Bronchial epithelial cell (primary cell): Measurements from ENCODE around the gene SLC30A3. TPM values are rescaled to one million over a fixed set of nuclear protein-coding genes. Genes with fewer than 3 reads are reported as not detected.
"Not testable (repeated sequence)": the region's sequence is repeated elsewhere in the genome, so short reads cannot be mapped to it uniquely, and the experiment has no call there.

Experiments used
- DNase-seq: peaks from one replicate; pipeline ENCODE4 v3.0.0-alpha.2; 2010; ENCODE audit warnings: low read depth
- FAIRE-seq: peaks from 2 replicates; lab custom pipeline; 2011; peaks lifted over from hg19 to GRCh38; lab: Jason Lieb, UNC
- H3K27me3 ChIP-seq: 2 replicates; pipeline ENCODE4 v1.5.1; 2011; ENCODE audit warnings: low read length; ENCODE audit not compliant: control insufficient read depth, insufficient read depth
- H3K36me3 ChIP-seq: 2 replicates; pipeline ENCODE4 v1.5.1; 2011; ENCODE audit warnings: low read length; ENCODE audit not compliant: control insufficient read depth, insufficient read depth
- H3K4me3 ChIP-seq: 2 replicates; pipeline ENCODE4 v1.5.1; 2011; ENCODE audit warnings: mild to moderate bottlenecking, low read depth, low read length, control low read depth
- total RNA-seq: library from RNA; depleted of rRNA; stranded (reverse); fragments of >200 nt; gene quantifications from 2 replicates; pipeline ENCODE4 v1.2.1, GENCODE V29; 2014
- TF ChIP-seq, protein P1 (sequence below): IDR thresholded peaks from 2 replicates; pipeline ENCODE4 v1.5.1; 2011; ENCODE audit warnings: mild to moderate bottlenecking, moderate library complexity, low read length, control low read depth, inconsistent platforms; ENCODE audit not compliant: insufficient read depth, severe bottlenecking

SLC30A3 gene
- total RNA-seq, 1 donor from 2014 or later, result not detected

DNA sequence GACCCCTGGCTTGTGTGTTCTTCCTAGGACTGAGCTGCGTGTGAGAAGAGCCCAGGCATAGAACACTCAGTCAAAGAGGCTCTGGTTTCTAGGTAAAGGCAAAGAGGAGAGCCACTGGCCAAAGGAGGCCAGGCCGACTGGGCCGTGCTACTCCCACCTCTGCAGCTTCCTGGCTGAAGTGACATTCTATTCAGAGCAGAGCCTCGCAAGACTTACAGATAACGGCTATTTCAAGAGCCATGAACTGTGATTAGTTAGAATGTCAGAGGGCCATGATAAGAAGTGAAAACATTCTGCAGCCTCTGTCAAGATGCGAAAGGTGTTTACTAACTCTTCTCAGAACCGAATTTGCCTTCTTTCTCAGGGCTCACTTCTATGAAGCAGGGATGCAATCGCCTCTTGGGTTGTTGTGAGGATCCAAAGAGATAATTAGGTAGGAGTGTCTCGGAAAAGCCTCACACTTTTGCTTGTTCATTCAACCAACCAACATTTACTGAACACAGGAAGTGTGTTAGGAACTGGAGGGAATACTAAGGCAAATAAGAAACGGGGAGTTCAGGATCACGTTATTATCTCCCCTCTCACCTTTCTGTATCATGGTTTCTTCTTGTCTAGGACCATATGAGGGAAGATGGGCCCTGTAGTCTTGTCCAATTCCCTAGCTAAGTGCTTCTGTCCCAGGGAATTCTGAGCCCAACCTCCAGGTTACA lies 8.9 kb upstream of the SLC30A3 start:
- no peak for FAIRE-seq
- DNase-seq, result no peak

DNA sequence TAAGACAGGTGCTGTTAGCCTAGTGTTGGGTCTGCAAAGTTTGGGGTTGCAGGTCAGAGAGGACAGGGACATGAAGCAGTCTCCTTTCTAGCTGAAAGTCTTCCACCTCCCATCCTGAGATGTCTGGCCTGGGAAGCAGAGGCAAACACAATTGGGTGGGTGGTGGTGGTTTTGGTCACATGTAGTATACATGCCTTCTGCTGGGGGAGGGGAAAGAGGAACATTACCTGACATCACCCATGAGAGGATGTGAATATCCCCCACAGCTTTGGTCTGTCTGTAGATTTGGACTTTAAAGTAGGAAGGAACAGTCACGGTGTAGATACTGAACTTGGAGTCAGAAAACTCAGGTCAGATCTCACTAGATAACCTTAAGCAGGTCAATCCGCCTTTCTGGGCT lies 7.8 kb upstream of the SLC30A3 start:
- TF ChIP-seq, protein P1, sequence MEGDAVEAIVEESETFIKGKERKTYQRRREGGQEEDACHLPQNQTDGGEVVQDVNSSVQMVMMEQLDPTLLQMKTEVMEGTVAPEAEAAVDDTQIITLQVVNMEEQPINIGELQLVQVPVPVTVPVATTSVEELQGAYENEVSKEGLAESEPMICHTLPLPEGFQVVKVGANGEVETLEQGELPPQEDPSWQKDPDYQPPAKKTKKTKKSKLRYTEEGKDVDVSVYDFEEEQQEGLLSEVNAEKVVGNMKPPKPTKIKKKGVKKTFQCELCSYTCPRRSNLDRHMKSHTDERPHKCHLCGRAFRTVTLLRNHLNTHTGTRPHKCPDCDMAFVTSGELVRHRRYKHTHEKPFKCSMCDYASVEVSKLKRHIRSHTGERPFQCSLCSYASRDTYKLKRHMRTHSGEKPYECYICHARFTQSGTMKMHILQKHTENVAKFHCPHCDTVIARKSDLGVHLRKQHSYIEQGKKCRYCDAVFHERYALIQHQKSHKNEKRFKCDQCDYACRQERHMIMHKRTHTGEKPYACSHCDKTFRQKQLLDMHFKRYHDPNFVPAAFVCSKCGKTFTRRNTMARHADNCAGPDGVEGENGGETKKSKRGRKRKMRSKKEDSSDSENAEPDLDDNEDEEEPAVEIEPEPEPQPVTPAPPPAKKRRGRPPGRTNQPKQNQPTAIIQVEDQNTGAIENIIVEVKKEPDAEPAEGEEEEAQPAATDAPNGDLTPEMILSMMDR, result no peak
- no peak for DNase-seq
- Histone ChIP-seq H3K36me3 (no peaks in the 10 kb centered on the region), H3K4me3 (no peak overlapping the region), H3K27me3 (peaks cover 7% of the 10 kb centered on the region)
- FAIRE-seq, result no peak

More for the DNA sequence above, 8.9 kb upstream of the SLC30A3 start:
- peaks cover 3% of the 10 kb centered on the region for H3K27me3 ChIP-seq
- H3K36me3 ChIP-seq, result no peaks in the 10 kb centered on the region
- H3K4me3 ChIP-seq, result no peak overlapping the region
- TF ChIP-seq, protein P1, result no peak

DNA sequence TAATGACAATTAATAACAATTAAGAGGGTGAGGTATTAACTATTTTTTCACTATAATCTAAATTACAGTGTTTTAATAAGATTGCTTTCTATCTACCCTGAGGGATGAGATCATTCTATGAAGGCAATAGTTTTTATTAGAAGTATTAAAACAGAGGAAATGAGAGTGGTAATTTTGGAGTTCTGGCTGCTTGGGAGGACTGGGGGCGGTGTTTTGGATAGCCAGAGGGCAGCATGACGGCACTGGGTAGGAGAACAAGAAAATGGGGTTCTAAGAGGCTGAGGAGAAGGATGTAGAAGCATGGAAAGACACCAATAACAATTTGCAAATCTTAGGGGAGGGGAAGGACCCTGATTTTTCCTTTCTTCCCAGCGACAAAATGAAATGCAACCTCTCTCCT lies 7.3 kb upstream of the SLC30A3 start:
- TF ChIP-seq, protein P1, result no peak
- peaks cover 13% of the 10 kb centered on the region for H3K27me3 ChIP-seq
- DNase-seq (no peak), FAIRE-seq (no peak)
- H3K4me3 ChIP-seq, result no peak overlapping the region
- no peaks in the 10 kb centered on the region for H3K36me3 ChIP-seq

DNA sequence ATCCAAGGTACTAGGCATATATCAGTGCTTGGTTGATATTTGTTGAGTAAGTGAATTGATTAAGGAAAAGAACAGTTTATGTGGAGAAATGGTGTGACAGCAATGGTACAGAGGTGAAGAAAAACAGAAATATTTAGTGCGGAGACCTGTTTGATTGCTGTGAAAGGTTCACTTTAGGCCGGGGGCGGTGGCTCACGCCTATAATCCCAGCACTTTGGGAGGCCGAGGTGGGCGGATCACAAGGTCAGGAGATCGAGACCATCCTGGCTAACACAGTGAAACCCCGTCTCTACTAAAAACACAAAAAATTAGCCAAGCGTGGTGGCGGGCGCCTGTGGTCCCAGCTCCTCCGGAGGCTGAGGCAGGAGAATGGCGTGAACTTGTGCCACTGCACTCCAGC lies 5.4 kb upstream of the SLC30A3 start:
- peaks cover 29% of the 10 kb centered on the region for H3K27me3 ChIP-seq

DNA sequence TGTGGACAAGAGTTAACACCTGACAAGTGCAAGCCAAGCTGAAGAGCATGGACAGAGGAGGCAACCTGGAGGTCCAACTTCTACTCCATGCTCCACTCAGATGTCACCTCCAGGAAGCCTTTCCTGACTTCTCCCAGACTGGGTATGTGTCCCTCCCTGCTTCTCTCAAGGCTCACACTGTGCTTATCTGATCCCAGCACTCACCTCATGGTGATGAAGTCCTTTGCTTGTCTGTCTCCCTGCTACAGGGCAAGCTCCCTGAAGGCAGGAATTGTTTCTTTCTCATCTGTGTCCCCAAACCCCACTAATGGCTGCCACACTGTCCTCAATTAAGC lies 2.7 kb upstream of the SLC30A3 start:
- Histone ChIP-seq H3K4me3 (no peak overlapping the region), H3K27me3 (peaks cover 48% of the 10 kb centered on the region), H3K36me3 (no peaks in the 10 kb centered on the region)
- TF ChIP-seq, protein P1, result no peak
- DNase-seq (no peak), FAIRE-seq (no peak)

More for the DNA sequence above, 5.4 kb upstream of the SLC30A3 start:
- not testable (repeated sequence) for DNase-seq, H3K4me3 ChIP-seq, H3K36me3 ChIP-seq, FAIRE-seq

DNA sequence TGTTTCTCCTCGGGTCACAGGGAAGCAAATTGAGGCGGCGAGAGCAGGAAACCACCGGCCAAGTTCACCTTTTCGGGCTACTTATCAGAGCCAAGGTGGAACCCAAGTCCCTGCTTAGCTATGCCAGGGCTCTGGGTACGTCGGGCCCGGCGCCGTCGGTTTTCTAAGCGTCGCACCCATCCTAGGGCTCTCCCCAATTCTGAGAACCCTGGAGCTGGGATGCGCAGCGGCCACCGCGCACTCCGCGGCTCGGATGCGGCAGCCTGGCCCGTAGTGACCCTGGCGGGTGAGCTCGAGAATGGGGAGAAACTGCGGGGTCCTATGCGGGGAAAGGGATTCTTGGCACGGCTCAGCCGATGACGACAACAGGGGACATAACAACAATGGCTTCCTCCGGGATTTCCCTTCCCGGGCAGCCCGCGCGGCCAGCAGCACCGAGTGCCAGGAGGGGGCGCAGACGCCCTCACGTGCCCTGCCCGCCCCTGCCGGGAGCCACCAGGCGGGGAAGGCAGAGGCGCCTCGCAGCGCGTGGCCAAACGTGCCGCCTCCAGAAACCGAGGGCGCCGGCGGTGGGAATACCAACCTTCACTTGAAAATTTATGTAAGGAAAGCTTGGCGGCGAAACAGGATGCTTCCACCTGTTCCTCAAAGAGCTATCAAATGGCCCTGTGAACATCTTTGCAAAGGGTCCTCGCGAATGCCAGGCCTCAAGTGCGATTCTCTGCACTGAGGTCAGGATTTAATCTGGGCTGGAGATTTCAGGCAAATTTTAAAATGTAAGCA lies 2.1 kb upstream of the SLC30A3 start:
- no peak overlapping the region for H3K4me3 ChIP-seq
- H3K27me3 ChIP-seq, result peaks cover 48% of the 10 kb centered on the region
- no peak for FAIRE-seq
- TF ChIP-seq, protein P1, result peak; percentile 58
- no peaks in the 10 kb centered on the region for H3K36me3 ChIP-seq
- no peak for DNase-seq
